HG03095 (cell line): ENCODE measurements around the gene CDC73.
"Not testable (repeated sequence)": the region's sequence is repeated elsewhere in the genome, so short reads cannot be mapped to it uniquely, and the experiment has no call there.

Source experiments
- ATAC-seq: cut with Tn5 transposase; IDR thresholded peaks from one replicate; pipeline ENCODE4 v1.9.1; 2021; ENCODE audit warnings: moderate library complexity; ENCODE audit not compliant: unreplicated experiment

CDC73 gene

DNA sequence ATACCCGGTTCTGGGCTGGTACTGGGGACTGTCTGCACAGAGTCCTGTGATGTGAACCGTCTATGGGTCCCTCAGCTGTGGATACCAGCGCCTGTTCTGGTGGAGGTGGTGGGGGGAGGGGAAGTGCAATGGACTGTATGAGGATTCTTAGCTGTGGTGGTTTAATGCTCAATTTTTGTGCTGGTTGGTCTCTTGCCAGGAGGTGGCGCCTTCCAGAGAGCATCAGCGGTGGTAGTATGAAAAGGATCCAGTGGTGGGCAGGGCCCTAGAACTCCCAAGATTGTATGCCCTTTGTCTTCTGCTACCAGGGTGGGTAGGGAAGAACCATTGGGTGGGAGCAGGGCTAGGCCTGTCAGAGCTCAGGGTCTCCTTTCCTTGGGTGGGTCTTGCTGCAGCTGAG lies 153.9 kb downstream of the CDC73 start:
- ATAC-seq: no peak

DNA sequence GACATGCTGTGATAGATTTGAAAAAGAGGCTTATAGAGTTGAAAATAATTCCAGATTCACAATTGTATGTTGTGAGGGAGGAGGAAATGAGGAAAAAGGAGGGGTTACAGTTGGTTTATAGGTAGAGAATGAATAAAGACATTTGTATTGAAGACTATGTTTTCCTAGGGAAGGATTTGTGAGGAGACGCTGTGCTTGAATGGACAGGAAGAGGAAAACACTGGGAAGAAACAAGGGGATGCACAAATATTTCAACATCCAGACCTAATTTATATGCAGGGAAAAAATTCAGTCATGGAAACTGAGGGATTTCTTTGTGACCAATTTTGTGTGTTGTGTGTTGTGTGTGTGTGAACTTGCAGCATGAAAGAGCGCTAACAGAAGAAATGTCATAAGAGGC lies 157.1 kb downstream of the CDC73 start:
- no peak for ATAC-seq

DNA sequence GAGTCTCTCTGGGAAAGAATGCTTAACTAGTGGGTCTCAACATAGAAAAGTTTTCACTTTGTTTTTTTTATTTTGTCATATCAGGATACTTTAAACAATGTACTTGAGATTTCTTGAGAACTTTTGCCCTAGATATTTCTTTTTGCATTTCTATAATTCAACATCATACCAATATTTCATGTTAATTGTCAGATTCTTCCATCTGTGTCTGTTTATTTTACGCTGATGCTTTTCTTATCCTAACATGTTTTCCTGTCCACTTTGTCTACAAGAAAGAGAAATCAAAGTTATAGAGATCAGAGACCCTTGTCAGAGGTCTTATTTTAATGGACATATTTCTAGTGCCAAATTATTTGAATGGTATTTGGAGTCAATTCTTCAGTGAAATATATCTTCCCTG lies 160.1 kb downstream of the CDC73 start:
- no peak for ATAC-seq

DNA sequence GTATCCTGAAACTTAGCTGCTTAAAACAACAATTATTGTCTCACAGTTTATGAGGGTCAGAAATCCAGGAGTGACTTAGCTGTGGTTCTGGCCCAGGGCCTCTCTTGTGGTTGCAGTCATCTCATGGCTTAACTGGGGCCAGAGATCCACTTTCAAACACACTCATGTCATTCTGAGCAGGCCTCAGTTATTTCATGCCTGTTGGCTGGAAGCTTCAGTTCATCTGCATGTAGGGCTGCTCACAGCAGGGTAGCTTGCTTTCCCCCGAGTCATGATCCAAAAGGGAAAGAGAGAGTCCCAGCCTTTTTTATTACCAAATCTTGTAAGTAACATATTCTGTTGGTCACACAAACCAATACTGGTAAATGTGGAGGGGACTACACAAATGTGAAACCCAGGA lies 161.2 kb downstream of the CDC73 start:
- ATAC-seq: no peak

DNA sequence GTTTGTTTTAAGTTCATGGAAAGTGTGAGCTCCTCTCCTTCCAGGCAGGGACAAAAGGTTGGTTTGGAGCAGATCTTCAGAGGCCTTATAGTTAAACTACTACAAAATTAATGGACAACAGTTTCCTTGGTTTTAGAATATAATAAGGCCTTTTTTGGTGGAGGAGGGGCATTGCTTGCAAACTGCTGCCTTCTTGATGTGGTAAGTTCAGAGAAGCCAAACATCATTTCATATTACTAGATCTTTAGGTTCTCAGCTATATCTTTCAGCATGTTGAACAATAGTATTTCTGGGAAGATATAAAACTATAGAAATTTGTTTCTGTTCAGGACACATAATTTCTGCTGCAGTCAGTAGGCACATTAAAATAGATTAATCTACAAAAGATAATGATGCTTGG lies 162.4 kb downstream of the CDC73 start:
- ATAC-seq: no peak

DNA sequence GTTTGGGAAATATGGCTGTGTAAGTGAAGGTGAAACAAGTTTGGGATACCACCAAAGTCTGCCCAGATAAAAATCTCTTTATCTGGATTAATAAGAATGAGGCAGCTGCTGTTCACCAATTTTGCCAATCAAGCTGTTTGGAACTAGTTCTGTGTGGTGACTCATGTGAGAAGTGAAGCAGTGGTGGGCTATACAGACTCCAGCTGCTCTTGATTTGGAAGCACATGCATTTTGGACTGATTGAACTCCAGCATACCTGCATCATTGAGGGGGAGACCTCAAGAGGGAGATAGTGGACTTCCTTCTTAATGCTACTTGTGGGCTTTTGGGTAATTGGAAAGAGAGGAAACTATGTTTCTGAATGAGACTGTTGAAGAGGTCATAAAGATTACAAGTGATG lies 163.8 kb downstream of the CDC73 start:
- ATAC-seq: no peak

DNA sequence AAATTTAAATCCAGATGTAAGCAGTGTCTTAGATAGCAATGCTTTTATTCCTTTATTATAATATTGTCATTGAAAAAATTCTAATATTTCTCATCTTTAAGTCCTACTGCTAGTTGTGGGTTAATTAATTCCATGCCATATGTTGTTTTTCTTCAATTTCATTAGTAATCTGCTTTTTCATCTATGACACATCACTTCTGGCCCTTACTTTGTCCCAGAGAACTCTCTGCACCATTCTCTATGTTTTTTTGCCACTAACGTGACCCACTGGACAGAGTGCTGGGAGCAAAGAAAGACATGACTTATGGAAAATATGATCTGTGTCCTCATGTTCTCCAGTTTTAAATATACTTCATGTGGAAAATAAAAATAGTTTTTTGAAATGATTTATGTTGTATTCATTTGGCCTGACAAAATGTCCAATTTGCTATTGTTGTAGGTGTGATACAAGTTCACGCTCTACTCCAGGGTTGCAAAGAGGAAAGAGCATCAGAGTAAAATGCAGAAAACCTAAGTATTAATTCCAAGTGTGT lies 166.8 kb downstream of the CDC73 start:
- not testable (repeated sequence) for ATAC-seq

DNA sequence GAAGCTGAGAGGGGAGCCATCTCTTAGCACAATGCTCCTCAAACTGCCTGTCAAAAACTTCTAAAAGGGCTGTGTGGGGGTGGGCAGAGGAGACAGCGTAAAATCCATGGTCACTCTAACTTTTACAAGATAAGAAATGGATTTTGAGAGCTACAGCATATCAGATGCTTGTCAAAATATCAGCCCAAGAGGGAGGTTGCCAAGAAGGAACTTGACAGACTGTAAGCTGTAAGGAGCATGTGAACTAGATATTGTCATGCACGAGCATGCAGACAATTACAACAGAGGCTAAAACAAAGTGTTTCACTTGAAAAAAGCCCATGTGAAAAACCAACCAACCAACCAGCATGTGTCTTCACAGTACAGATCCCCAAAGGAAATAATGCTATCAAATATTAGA lies 171.9 kb downstream of the CDC73 start:
- ATAC-seq: no peak

DNA sequence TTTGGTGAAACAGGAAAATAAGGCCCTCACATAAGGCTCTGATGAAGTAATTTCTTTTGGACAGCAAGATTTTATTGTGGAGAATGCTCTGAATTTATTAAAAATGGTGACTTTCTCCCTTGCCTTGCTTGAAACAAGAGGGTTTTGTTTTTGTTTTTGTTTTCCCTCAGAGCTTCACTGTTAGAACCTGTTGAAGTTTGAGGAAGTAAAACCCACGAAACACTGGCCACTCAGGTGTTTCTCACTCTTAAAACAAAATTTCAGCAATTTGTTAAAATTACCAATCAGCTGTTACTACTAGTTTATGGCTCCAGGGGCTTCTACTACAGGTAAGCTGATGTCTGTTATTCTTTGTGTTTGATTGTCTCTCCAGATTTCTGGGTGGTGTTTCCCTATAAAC lies 177.2 kb downstream of the CDC73 start:
- ATAC-seq: no peak

DNA sequence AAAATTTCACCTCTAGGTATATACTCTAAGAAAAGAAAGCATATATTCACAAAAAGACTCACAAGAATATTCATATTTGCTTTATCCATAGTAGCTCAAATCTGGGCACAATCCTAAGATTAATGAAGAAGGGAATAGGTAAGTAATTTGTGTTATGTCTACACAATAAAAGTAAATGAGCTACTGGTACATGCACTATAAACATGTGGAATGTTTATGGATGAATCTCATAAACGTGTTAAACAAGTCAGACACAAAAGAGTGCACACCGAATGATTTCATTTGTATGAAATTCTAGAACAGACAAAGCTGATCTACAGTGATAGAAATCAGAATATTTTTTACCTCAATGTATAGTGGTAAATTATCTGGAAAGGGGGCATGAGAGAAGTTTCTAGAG lies 179.9 kb downstream of the CDC73 start:
- no peak for ATAC-seq

DNA sequence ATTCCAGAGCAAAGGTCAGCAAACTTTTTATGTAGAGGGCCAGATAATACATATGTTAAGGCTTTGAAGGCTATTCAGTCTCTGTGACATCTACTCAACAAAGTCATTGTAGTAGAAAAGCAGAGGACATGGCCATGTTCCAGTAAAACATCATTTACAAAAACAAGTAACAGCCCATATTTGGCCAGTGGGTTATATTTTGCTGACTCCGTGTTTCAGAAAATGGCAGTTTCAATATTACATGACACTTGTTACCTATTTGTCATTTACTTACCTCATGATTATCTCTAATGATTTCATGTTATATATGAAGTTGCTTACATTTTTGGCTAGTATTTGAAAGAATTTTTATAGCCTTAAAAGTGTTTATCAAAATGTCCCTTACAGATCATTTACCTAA lies 182.0 kb downstream of the CDC73 start:
- ATAC-seq: no peak
